WTC11 (cell line): ENCODE results near the gene OAT. TPM values are rescaled to one million over a fixed set of nuclear protein-coding genes. Genes with fewer than 3 reads are reported as not detected.
A peak's percentile ranks its signal among the peaks of the same experiment; 100 is the strongest.

Source experiments
- ATAC-seq: fragments of 200-7000 bp; cut with Tn5 transposase; 2 replicates; pipeline ENCODE4 v1.10.0; 2021; ENCODE audit warnings: mild to moderate bottlenecking, moderate library complexity
- CTCF ChIA-PET: fragments of 300-600 bp; sonication (Branson Sonifier 250); formaldehyde crosslinking; loops from one replicate; lab custom pipeline; 2021; ENCODE audit warnings: antibody characterized with exemption; lab: Charles Lee
- POLR2A ChIA-PET: fragments of 350-600 bp; sonication (Branson Sonifier 250); formaldehyde crosslinking; loops from one replicate; lab custom pipeline; 2021; ENCODE audit warnings: antibody characterized with exemption; lab: Charles Lee
- DNase-seq: peaks from one replicate; pipeline ENCODE4 v3.0.0; 2021; ENCODE audit warnings: low spot score
- H3K27ac Mint-ChIP-seq: 2 replicates; pipeline ENCODE4 v1.8.0; 2021; ENCODE audit warnings: mixed read lengths
- H3K27me3 Mint-ChIP-seq: 2 replicates; pipeline ENCODE4 v1.8.0; 2021; ENCODE audit warnings: low read depth, mild to moderate bottlenecking, moderate library complexity, mixed read lengths
- H3K36me3 Mint-ChIP-seq: 2 replicates; pipeline ENCODE4 v1.8.0; 2021; ENCODE audit warnings: mixed read lengths
- H3K4me1 Mint-ChIP-seq: 2 replicates; pipeline ENCODE4 v1.8.0; 2022; ENCODE audit warnings: mixed read lengths
- H3K4me3 Mint-ChIP-seq: 2 replicates; pipeline ENCODE4 v1.8.0; 2021; ENCODE audit warnings: mild to moderate bottlenecking, moderate library complexity, mixed read lengths
- H3K9me3 Mint-ChIP-seq: 2 replicates; pipeline ENCODE4 v1.8.0; 2021; ENCODE audit warnings: mixed read lengths
- AR ChIP-seq: fragments of 250-450 bp; sonication (Bioruptor Pico); IDR thresholded peaks from 2 replicates; pipeline ENCODE4 v1.9.0; 2021; ENCODE audit warnings: mild to moderate bottlenecking
- CREB1 ChIP-seq: sonication (generic); formaldehyde crosslinking; IDR thresholded peaks from 2 replicates; pipeline ENCODE4 v1.8.0; 2023; ENCODE audit warnings: mild to moderate bottlenecking, missing genetic modification reagents
- ETV6 ChIP-seq: sonication (generic); formaldehyde crosslinking; IDR thresholded peaks from 2 replicates; pipeline ENCODE4 v1.8.1; 2022; ENCODE audit warnings: mild to moderate bottlenecking, missing genetic modification reagents
- FOXP4 ChIP-seq: sonication (generic); formaldehyde crosslinking; IDR thresholded peaks from 2 replicates; pipeline ENCODE4 v1.8.0; 2022; ENCODE audit warnings: mild to moderate bottlenecking, missing genetic modification reagents
- GABPB1 ChIP-seq: sonication (generic); formaldehyde crosslinking; IDR thresholded peaks from 2 replicates; pipeline ENCODE4 v1.8.1; 2023; ENCODE audit warnings: mild to moderate bottlenecking, missing genetic modification reagents
- GRHL2 ChIP-seq: fragments of 250-450 bp; sonication (Bioruptor Pico); IDR thresholded peaks from 2 replicates; pipeline ENCODE4 v1.8.0; 2022; ENCODE audit warnings: mild to moderate bottlenecking, moderate library complexity; ENCODE audit not compliant: insufficient replicate concordance, severe bottlenecking
- HMGA2 ChIP-seq: fragments of 250-450 bp; sonication (Bioruptor Pico); IDR thresholded peaks from 2 replicates; pipeline ENCODE4 v1.4.0; 2021; ENCODE audit warnings: mild to moderate bottlenecking, moderate library complexity
- HMGXB4 ChIP-seq: sonication (generic); formaldehyde crosslinking; IDR thresholded peaks from 2 replicates; pipeline ENCODE4 v1.8.1; 2023; ENCODE audit warnings: mild to moderate bottlenecking, moderate library complexity, missing genetic modification reagents
- IRF1 ChIP-seq: sonication (generic); formaldehyde crosslinking; IDR thresholded peaks from 2 replicates; pipeline ENCODE4 v1.8.0; 2023; ENCODE audit warnings: missing genetic modification reagents
- IRF2 ChIP-seq: sonication (generic); formaldehyde crosslinking; IDR thresholded peaks from 2 replicates; pipeline ENCODE4 v1.8.0; 2022; ENCODE audit warnings: low read depth, missing genetic modification reagents, borderline replicate concordance
- MLX ChIP-seq: sonication (generic); formaldehyde crosslinking; IDR thresholded peaks from 2 replicates; pipeline ENCODE4 v1.8.1; 2023; ENCODE audit warnings: mild to moderate bottlenecking, missing genetic modification reagents, moderate library complexity
- PRRX2 ChIP-seq: fragments of 250-450 bp; sonication (Bioruptor Pico); IDR thresholded peaks from 2 replicates; pipeline ENCODE4 v1.8.0; 2021; ENCODE audit warnings: mild to moderate bottlenecking
- RELA ChIP-seq: sonication (generic); formaldehyde crosslinking; IDR thresholded peaks from 2 replicates; pipeline ENCODE4 v1.8.1; 2022; ENCODE audit warnings: missing genetic modification reagents, mild to moderate bottlenecking, borderline replicate concordance
- SOX15 ChIP-seq: fragments of 250-450 bp; sonication (Bioruptor Pico); IDR thresholded peaks from 2 replicates; pipeline ENCODE4 v1.9.0; 2021; ENCODE audit warnings: mild to moderate bottlenecking
- SP1 ChIP-seq: sonication (generic); formaldehyde crosslinking; conservative IDR thresholded peaks from 2 replicates; pipeline ENCODE4 v1.8.1; 2022; ENCODE audit warnings: missing genetic modification reagents
- TCF7 ChIP-seq: sonication (generic); formaldehyde crosslinking; IDR thresholded peaks from 2 replicates; pipeline ENCODE4 v1.8.0; 2022; ENCODE audit warnings: mild to moderate bottlenecking, low read depth, missing genetic modification reagents, moderate library complexity
- TP53 ChIP-seq: sonication (generic); formaldehyde crosslinking; IDR thresholded peaks from 2 replicates; pipeline ENCODE4 v1.8.1; 2023; ENCODE audit warnings: mild to moderate bottlenecking, missing genetic modification reagents
- USF1 ChIP-seq: sonication (generic); formaldehyde crosslinking; IDR thresholded peaks from 2 replicates; pipeline ENCODE4 v1.8.0; 2022; ENCODE audit warnings: mild to moderate bottlenecking, missing genetic modification reagents
- USF2 ChIP-seq: sonication (generic); formaldehyde crosslinking; IDR thresholded peaks from 2 replicates; pipeline ENCODE4 v1.8.1; 2023; ENCODE audit warnings: mild to moderate bottlenecking, missing genetic modification reagents, moderate library complexity
- ZBTB43 ChIP-seq: sonication (generic); formaldehyde crosslinking; IDR thresholded peaks from 2 replicates; pipeline ENCODE4 v1.8.1; 2023; ENCODE audit warnings: mild to moderate bottlenecking, missing genetic modification reagents
- ZNF121 ChIP-seq: sonication (generic); formaldehyde crosslinking; IDR thresholded peaks from 2 replicates; pipeline ENCODE4 v1.8.0; 2023; ENCODE audit warnings: missing genetic modification reagents
- ZNF232 ChIP-seq: sonication (generic); formaldehyde crosslinking; IDR thresholded peaks from 2 replicates; pipeline ENCODE4 v1.8.0; 2022; ENCODE audit warnings: mild to moderate bottlenecking, missing genetic modification reagents
- ZNF263 ChIP-seq: sonication (generic); formaldehyde crosslinking; IDR thresholded peaks from 2 replicates; pipeline ENCODE4 v1.8.1; 2022; ENCODE audit warnings: low read depth, mild to moderate bottlenecking, moderate library complexity, missing genetic modification reagents
- ZNF416 ChIP-seq: fragments of 250-450 bp; sonication (Bioruptor Pico); IDR thresholded peaks from 2 replicates; pipeline ENCODE4 v1.9.0; 2021; ENCODE audit warnings: mild to moderate bottlenecking, inconsistent platforms
- total RNA-seq: library from RNA; stranded (reverse); gene quantifications from 3 replicates; pipeline ENCODE4 v1.2.3, GENCODE V29; 2021

Gene OAT
- total RNA-seq, 1 experiment from 2014 or later, result 117 TPM

GRCh38 chr10:124450783-124451057, 32.0 kb upstream of the OAT start:
- Mint-ChIP-seq H3K4me1 (peaks cover 65% of the 10 kb centered on the region), H3K4me3 (peak overlapping the region; percentile 80), H3K27me3 (peaks cover 55% of the 10 kb centered on the region), H3K9me3 (no peaks in the 10 kb centered on the region), H3K36me3 (no peaks in the 10 kb centered on the region), H3K27ac (peak overlapping the region; percentile 89)
- DNase-seq (no peak), ATAC-seq (no peak)
- TF ChIP-seq SOX15 (CRISPR knock-in tag) (no peak), HMGXB4 (CRISPR knock-in tag) (no peak), IRF2 (CRISPR knock-in tag) (no peak), MLX (CRISPR knock-in tag) (no peak), TCF7 (no peak), RELA (CRISPR knock-in tag) (no peak), GABPB1 (CRISPR knock-in tag) (no peak), FOXP4 (no peak), ZBTB43 (no peak), HMGA2 (no peak), SP1 (CRISPR knock-in tag) (no peak), ETV6 (no peak), ZNF416 (no peak), ZNF121 (CRISPR knock-in tag) (no peak), CREB1 (CRISPR knock-in tag) (no peak), GRHL2 (CRISPR knock-in tag) (no peak), PRRX2 (CRISPR knock-in tag) (no peak), IRF1 (CRISPR knock-in tag) (no peak), ZNF263 (CRISPR knock-in tag) (no peak)
- ChIA-PET CTCF (interaction anchor here (0.5 to 4.5 kb wide), 6 partner anchors 11 to 526 kb away, joined by 3 to 32 read pairs (median 5); partner anchors contain the start of gene LHPP), POLR2A (no interaction called here)

- no peaks in the 10 kb centered on the region for H3K36me3 Mint-ChIP-seq
- peak within 1 kb of the TSS; percentile 89 for H3K27ac Mint-ChIP-seq
- H3K4me3 Mint-ChIP-seq, result peak within 1 kb of the TSS; percentile 80
- peak; percentile 81 for DNase-seq
- no peaks in the 10 kb centered on the region for H3K9me3 Mint-ChIP-seq
- CTCF ChIA-PET, result interaction anchor here (0.6 to 4.5 kb wide), 8 partner anchors 11 to 439 kb away, joined by 3 to 32 read pairs (median 5); partner anchors contain the start of genes LHPP and OAT
- TF ChIP-seq USF2 (peak; percentile 80), TP53 (CRISPR knock-in tag) (0 out of 2 replicates have a peak, but pooled peaks have one; percentile 15), AR (CRISPR knock-in tag) (no peak), ZNF232 (CRISPR knock-in tag) (0 out of 2 replicates have a peak, but pooled peaks have one; percentile 17), USF1 (CRISPR knock-in tag) (peak; percentile 66)
- TF ChIP-seq, all 79 proteins: peak for 4
- peaks cover 60% of the 10 kb centered on the region for H3K4me1 Mint-ChIP-seq
- H3K27me3 Mint-ChIP-seq, result peaks cover 58% of the 10 kb centered on the region
- peak; percentile 40 for ATAC-seq
- POLR2A ChIA-PET, result interaction anchor here (1.3 kb wide), 1 partner anchor 14 kb away, joined by 4 read pairs; no protein-coding TSS in a partner anchor
These were observed 31.5 kb upstream of the OAT start, which contains the start of gene NKX1-2 for GRCh38 chr10:124450012-124450782. Gene NKX1-2 (minus strand): TSS chr10:124450035. CDS start chr10:124449943, 92 bp downstream.
